ENCODE measurements around the gene SLC27A5.

SLC27A5 gene

DNA sequence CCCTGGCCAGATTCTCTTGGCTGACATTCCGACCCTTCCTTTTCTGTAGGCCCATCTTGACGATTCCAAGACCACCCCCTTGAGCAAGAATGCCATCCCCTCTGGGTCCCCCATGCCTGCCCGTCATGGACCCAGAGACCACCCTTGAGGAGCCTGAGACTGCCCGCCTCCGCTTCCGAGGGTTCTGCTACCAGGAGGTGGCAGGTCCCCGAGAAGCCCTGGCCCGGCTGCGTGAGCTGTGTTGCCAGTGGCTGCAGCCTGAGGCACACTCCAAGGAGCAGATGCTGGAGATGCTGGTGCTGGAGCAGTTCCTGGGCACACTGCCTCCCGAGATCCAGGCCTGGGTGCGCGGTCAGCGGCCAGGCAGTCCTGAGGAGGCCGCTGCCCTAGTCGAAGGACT, 34.7 kb downstream of the SLC27A5 start:
- CTCF ChIA-PET, result interaction anchor here (1.0 kb wide), 2 partner anchors 35 to 37 kb away, joined by 3 read pairs; no protein-coding TSS in a partner anchor
- DNase-seq (ENCODE audit: low read depth, low spot score), result no peak
- TF ChIP-seq, protein P1, sequence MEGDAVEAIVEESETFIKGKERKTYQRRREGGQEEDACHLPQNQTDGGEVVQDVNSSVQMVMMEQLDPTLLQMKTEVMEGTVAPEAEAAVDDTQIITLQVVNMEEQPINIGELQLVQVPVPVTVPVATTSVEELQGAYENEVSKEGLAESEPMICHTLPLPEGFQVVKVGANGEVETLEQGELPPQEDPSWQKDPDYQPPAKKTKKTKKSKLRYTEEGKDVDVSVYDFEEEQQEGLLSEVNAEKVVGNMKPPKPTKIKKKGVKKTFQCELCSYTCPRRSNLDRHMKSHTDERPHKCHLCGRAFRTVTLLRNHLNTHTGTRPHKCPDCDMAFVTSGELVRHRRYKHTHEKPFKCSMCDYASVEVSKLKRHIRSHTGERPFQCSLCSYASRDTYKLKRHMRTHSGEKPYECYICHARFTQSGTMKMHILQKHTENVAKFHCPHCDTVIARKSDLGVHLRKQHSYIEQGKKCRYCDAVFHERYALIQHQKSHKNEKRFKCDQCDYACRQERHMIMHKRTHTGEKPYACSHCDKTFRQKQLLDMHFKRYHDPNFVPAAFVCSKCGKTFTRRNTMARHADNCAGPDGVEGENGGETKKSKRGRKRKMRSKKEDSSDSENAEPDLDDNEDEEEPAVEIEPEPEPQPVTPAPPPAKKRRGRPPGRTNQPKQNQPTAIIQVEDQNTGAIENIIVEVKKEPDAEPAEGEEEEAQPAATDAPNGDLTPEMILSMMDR (IDR thresholded peaks at IDR 0.05; ENCODE audit: insufficient read depth, low read length, missing control alignments), result no peak
- H3K4me3 ChIP-seq (ENCODE audit: low read depth, low read length), result peak overlapping the region; percentile 74
- POLR2A ChIA-PET, result interaction anchor here (0.7 kb wide), 1 partner anchor 12 kb away, joined by 3 read pairs; no protein-coding TSS in a partner anchor

DNA sequence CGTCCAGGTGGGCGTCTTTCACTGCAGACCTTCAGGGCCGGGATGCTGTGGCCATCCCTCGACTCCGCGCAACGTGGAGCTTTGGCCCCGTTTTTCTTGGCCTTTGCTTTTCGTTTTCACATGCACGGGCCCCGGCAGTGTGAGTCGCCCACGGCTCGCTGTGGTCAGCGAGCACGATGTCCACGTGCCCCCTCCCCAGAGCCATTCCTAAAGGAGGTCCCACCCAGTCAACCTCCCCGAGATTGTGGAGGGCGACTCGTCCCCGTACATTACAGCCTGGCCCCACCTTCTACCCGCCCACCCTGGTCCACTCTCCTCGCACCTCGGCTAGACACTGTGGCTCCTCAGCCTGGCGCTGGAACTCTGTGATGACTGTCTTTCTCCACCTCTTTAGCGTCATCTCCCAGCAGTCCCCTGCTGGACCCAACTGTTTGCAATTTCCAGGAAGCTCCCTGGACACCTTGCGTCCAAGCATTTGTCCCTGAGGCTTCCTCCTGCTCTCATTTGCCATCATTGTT, 35.2 kb downstream of the SLC27A5 start:
- H3K4me3 ChIP-seq (ENCODE audit: low read depth, low read length), result peak overlapping the region; percentile 74
- DNase-seq (ENCODE audit: low read depth, low spot score), result no peak
- POLR2A ChIA-PET, result interaction anchor here (1.4 kb wide), 1 partner anchor 10 kb away, joined by 3 read pairs; the partner anchor contains the start of gene ZNF324
- CTCF ChIA-PET, result no interaction called here
- TF ChIP-seq, protein P1 (IDR thresholded peaks at IDR 0.05; ENCODE audit: insufficient read depth, low read length, missing control alignments), result no peak

DNA sequence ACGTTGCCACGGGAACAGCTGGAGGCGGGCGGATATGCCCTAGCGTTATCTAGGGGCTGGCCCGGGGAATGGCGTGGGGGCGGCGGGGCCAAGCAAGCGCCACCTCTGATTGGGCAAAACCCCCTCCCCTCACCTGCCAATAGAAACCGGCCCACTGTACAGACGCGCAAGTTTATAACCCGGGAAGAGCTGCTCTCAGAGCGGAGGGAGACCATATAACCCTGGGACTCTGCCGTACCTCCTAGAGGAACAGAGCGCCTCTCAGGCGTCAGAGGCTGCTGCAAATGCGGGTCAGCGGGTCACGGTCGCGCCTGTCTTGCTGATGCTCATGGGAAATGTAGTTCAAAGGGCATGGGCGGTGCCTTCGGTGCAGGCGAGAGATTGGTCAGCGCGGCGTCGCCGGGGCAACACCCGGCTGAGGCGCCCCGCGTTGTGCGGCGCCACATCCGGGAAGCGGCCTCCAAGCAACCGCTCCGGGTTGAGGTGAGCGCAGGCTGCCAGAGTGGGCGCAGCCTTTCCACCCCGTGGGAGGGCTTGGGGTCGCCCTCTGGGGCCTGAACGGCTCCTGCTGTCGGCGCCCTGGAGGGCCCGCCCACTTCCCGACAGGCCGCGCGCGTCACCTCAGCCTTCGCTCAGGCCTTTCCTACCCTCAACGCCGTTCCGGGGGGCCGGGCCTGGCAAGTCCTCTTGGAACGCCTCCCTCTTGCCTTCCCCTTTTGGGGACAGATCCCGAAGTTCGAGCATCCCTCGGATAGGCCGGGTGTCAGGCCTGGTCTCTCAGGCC, 35.9 kb downstream of the SLC27A5 start, which contains the start of gene ZNF446:
Gene ZNF446, plus strand, starts transcription at position 639 of the 784 bp plus-strand sequence. CDS start 867 bp downstream, outside the sequence.
- peak within 1 kb of the TSS; percentile 74 for H3K4me3 ChIP-seq (ENCODE audit: low read depth, low read length)
- peak; percentile 59 for DNase-seq (ENCODE audit: low read depth, low spot score)
- ChIA-PET CTCF (interaction anchor here (2.3 kb wide), 1 partner anchor 43 kb away, joined by 7 read pairs; the partner anchor contains the start of gene ZBTB45), POLR2A (interaction anchor here (0.5 to 1.9 kb wide), 6 partner anchors 9 to 812 kb away, joined by 3 to 4 read pairs (median 3); partner anchors contain the start of genes ZBTB45 and ZNF324)
- TF ChIP-seq, protein P1 (IDR thresholded peaks at IDR 0.05; ENCODE audit: insufficient read depth, low read length, missing control alignments), result no peak

DNA sequence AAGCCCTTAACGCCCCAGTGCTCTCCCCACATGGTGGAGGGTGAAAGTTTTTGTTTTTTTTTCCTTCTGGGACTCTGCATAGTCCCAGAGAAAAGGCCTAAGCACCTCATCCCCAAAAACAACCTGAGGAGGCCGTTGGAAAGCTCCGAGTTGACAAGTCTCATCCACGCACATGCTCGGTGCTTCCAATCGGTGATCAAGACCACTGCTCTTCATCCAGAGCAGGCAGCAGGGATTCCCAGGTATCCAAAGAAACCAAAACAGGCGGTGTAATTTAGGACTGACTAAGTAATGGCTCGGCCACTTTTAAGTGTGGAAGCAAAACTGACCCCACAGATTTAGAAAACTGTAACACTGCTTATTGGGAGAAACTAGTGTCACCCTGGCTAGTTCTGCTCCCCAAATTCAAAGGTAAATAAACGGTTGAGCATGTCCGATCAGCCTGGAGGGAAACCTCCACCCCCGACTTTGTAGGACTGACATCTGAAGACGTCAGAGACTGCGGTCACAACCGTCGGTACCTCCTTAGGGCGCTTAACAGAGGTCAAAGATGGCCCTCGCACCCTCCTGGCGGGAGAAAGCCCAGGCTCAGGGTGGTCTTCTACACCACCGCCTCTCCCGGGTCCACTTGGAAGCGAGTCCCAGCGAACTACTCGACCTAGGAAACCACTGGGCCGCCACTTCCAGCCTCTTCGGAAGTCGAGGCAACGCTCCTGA, 36.6 kb downstream of the SLC27A5 start:
- TF ChIP-seq, protein P1 (IDR thresholded peaks at IDR 0.05; ENCODE audit: insufficient read depth, low read length, missing control alignments), result no peak
- peak overlapping the region; percentile 74 for H3K4me3 ChIP-seq (ENCODE audit: low read depth, low read length)
- ChIA-PET CTCF (interaction anchor here (2.3 kb wide), 1 partner anchor 44 kb away, joined by 7 read pairs; the partner anchor contains the start of gene ZBTB45), POLR2A (interaction anchor here (0.5 to 1.9 kb wide), 7 partner anchors 9 to 811 kb away, joined by 3 to 4 read pairs (median 3); partner anchors contain the start of genes ZBTB45, ZNF132 and ZNF324)
- DNase-seq (ENCODE audit: low read depth, low spot score), result no peak

DNA sequence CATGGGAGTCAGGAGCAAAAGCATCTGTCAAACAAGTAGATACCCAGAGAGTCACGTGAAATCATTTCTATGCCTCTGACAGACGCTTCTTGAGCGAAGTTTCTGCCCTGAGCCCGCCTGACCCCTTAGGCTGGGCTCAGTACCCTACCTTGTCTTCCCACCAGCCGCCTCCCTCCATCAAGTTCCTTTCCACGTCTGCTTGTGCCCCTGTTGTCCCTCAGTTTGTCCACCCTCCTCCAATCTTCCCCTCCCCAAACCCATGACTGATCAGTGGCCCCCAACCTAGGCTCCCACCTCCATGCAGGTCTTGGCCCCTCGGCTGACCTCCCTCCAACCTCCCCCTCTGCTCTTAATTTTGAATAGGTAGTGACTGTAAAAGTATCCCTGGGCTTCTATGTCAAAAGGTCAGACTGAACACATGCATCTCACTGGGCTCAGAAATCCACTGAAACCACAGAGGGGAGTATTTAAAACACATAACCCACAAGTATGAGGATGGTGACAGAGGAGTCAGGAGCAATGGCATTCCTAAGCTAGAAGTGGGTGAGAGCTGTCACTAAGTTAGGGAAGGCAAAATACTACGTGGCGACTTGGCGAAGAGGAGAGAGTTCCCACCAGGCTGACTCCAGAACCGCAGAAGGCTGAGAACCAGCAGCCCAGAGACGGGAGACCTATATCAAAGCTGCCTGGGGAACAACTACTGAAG, 37.3 kb downstream of the SLC27A5 start:
- no peak overlapping the region for H3K4me3 ChIP-seq (ENCODE audit: low read depth, low read length)
- ChIA-PET CTCF (interaction anchor here (1.5 to 2.3 kb wide), 2 partner anchors 39 to 45 kb away, joined by 4 to 7 read pairs; partner anchors contain the start of gene ZBTB45), POLR2A (interaction anchor here (1.0 to 1.9 kb wide), 2 partner anchors 34 to 45 kb away, joined by 4 read pairs; partner anchors contain the start of genes ZBTB45 and ZNF132)
- TF ChIP-seq, protein P1 (IDR thresholded peaks at IDR 0.05; ENCODE audit: insufficient read depth, low read length, missing control alignments), result no peak
- DNase-seq (ENCODE audit: low read depth, low spot score), result peak; percentile 52
